Sigmoid colon (tissue), 7 donors: ENCODE data around the gene AQP1. TPM values are rescaled to one million over a fixed set of nuclear protein-coding genes. Genes with fewer than 3 reads are reported as not detected.

Experiments
- DNase-seq: peaks from one replicate; pipeline ENCODE4 v3.0.0-alpha.2; 2019
- H3K27ac ChIP-seq, 4 donors: fragments of 200-600 bp; sonication (generic); one replicate each; pipeline ENCODE4 v1.5.1; 2016 to 2019; ENCODE audit warnings: mild to moderate bottlenecking in 1 of 4
- H3K27me3 ChIP-seq, 3 donors: fragments of 200-600 bp; sonication (generic); one replicate each; pipeline ENCODE4 v1.5.1; 2019; ENCODE audit warnings: mild to moderate bottlenecking in 1 of 3
- H3K36me3 ChIP-seq, 4 donors: fragments of 200-600 bp; sonication (generic); one replicate each; pipeline ENCODE4 v1.5.1; 2016 to 2019
- H3K4me1 ChIP-seq, 4 donors: fragments of 200-600 bp; sonication (generic); one replicate each; pipeline ENCODE4 v1.5.1; 2017 to 2019
- H3K4me3 ChIP-seq, 4 donors: fragments of 200-600 bp; sonication (generic); one replicate each; pipeline ENCODE4 v1.5.1; 2017 to 2019; ENCODE audit warnings: mild to moderate bottlenecking in 2 of 4, moderate library complexity in 1 of 4
- H3K9me3 ChIP-seq, 4 donors: fragments of 200-600 bp in 3 of 4; sonication (generic) in 3 of 4; one replicate each; pipeline versions ENCODE4 v1.5.1 to v1.6.1; 2013 to 2019
- EP300 ChIP-seq, 4 donors: sonication (generic); formaldehyde crosslinking; IDR thresholded peaks; one replicate each; pipeline ENCODE4 v1.6.1; 2017; ENCODE audit warnings: antibody characterized with exemption in 4 of 4
- POLR2A ChIP-seq, 2 donors: fragments of 450-650 bp; IDR thresholded peaks; one replicate each; pipeline ENCODE4 v1.6.1; 2016; ENCODE audit warnings: antibody characterized with exemption in 2 of 2, mild to moderate bottlenecking in 2 of 2, moderate library complexity in 2 of 2
- POLR2AphosphoS5 ChIP-seq, 4 donors: sonication (generic); formaldehyde crosslinking; IDR thresholded peaks; one replicate each; pipeline ENCODE4 v1.6.1; 2017; ENCODE audit warnings: antibody characterized with exemption in 4 of 4
- WGBS, 2 donors: extraction: QIAGEN DNeasy Blood & Tissue Kit; methylation state at CpG; one replicate each; pipeline ENCODE4 v1.1.7; 2013; 5-methylcytosine and 5-hydroxymethylcytosine counted together
- intact Hi-C: fragments of 100-400 bp; cut with DNase I; formaldehyde crosslinking; loops from one replicate; pipeline ENCODE4 v1.15.1; 2023
- polyA plus RNA-seq, 3 donors: library from polyadenylated mRNA; stranded (reverse); fragments of 200-250 nt; gene quantifications; one replicate each; pipeline ENCODE4 v1.2.3, GENCODE V29; 2013
- total RNA-seq, 4 donors: library from RNA; depleted of rRNA; stranded (reverse); fragments of >200 nt; gene quantifications; one replicate each; pipeline ENCODE4 v1.1.0, GENCODE V29; 2016
- TF ChIP-seq, protein P1 (sequence below), 4 experiments: fragments of 450-650 bp in 3 of 4; fragments of 200-600 bp in 1 of 4; IDR thresholded peaks; one replicate each; pipeline ENCODE4 v1.5.1; 2016 to 2019; ENCODE audit warnings: antibody characterized with exemption in 4 of 4, mild to moderate bottlenecking in 3 of 4, moderate library complexity in 2 of 4
- donor health status: healthy with polysubstance abuse.
- donor health status: Bipolar disorder and iron deficiency.
- donor health status: healthy.

AQP1 gene
- total and polyA plus RNA-seq, 7 donors: 3.7 to 191 (median 66.0) TPM

DNA sequence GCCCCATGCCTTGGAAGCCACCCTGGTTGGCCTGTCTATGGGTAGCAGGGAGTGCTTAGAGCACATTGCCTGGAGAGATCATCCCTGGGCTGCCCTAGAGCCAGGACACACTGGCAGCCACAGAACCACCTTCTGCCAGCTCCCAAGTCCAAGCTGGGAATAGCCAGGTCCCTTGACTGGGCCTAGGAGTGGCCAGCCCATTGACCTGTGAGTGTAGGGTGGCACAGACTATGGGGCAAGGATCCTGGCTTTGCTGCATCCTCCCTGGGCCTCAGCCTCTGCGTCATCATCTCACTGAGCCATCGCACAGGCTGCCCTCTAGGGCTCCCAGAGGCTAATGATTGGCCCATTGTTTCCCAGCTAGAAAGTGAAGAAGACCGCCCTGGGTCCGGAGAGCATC is 7.0 kb downstream of the AQP1 start:
- H3K9me3 ChIP-seq: no peaks in the 10 kb centered on the region
- peak overlapping the region; percentile 4 to 90 (median 74) for H3K27ac ChIP-seq
- peak; percentile 54 for DNase-seq
- H3K36me3 ChIP-seq: peaks cover 5 to 17% (median 14%) of the 10 kb centered on the region in 4 donors
- no peak overlapping the region for H3K4me3 ChIP-seq
- no peaks in the 10 kb centered on the region for H3K27me3 ChIP-seq
- WGBS, 2 donors: 91 to 93% methylated on average over 4 of the region's 4 CpGs
- H3K4me1 ChIP-seq: peaks cover 0 to 70% (median 60%) of the 10 kb centered on the region in 4 donors
- intact Hi-C loops: no loop called here
- TF ChIP-seq, protein P1, sequence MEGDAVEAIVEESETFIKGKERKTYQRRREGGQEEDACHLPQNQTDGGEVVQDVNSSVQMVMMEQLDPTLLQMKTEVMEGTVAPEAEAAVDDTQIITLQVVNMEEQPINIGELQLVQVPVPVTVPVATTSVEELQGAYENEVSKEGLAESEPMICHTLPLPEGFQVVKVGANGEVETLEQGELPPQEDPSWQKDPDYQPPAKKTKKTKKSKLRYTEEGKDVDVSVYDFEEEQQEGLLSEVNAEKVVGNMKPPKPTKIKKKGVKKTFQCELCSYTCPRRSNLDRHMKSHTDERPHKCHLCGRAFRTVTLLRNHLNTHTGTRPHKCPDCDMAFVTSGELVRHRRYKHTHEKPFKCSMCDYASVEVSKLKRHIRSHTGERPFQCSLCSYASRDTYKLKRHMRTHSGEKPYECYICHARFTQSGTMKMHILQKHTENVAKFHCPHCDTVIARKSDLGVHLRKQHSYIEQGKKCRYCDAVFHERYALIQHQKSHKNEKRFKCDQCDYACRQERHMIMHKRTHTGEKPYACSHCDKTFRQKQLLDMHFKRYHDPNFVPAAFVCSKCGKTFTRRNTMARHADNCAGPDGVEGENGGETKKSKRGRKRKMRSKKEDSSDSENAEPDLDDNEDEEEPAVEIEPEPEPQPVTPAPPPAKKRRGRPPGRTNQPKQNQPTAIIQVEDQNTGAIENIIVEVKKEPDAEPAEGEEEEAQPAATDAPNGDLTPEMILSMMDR (IDR thresholded peaks at IDR 0.05): no peak
- TF ChIP-seq POLR2AphosphoS5 (IDR thresholded peaks at IDR 0.05): no peak
- no peak for TF ChIP-seq EP300 (IDR thresholded peaks at IDR 0.05)
- no peak for TF ChIP-seq POLR2A (IDR thresholded peaks at IDR 0.05)

DNA sequence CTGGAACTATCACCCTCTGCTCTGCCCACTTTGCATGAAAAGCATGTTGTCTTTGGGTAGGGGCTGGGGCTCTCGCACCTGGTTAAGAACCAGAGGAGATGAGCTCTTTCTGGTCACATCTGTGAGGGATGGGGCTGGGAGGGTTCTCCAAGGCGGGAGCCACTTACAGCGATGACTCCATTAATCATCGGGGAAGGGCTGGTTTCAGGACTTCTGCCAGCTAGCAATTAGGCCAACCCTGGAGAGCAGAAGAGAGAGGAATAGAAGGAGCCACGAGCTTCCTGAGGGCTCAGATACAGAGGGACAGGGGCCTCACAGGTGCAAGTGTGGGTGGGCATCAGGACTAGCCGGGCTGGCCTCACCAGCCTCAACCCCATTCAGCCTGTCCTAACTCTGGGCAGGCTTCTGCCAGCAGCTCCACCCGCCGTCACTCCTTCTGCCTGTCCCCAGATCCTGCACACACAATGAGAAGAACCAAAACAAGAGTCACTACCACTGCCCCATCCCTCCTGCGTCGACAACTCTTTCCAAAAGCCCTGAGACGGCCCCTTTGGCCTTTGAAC is 8.4 kb downstream of the AQP1 start:
- WGBS, 2 donors: 47 to 70% methylated on average over 11 of the region's 11 CpGs
- H3K27me3 ChIP-seq: no peaks in the 10 kb centered on the region
- intact Hi-C loops: no loop called here
- no peaks in the 10 kb centered on the region for H3K9me3 ChIP-seq
- H3K36me3 ChIP-seq: peaks cover 12 to 32% (median 23%) of the 10 kb centered on the region in 4 donors
- H3K27ac ChIP-seq: peak overlapping the region; percentile 60 to 90 (median 74)
- TF ChIP-seq POLR2AphosphoS5 (IDR thresholded peaks at IDR 0.05) (no peak), EP300 (IDR thresholded peaks at IDR 0.05) (no peak), POLR2A (IDR thresholded peaks at IDR 0.05) (no peak)
- TF ChIP-seq, protein P1 (IDR thresholded peaks at IDR 0.05): no peak
- DNase-seq: peak; percentile 62
- peaks cover 0 to 56% (median 46%) of the 10 kb centered on the region in 4 donors for H3K4me1 ChIP-seq
- H3K4me3 ChIP-seq: no peak overlapping the region

DNA sequence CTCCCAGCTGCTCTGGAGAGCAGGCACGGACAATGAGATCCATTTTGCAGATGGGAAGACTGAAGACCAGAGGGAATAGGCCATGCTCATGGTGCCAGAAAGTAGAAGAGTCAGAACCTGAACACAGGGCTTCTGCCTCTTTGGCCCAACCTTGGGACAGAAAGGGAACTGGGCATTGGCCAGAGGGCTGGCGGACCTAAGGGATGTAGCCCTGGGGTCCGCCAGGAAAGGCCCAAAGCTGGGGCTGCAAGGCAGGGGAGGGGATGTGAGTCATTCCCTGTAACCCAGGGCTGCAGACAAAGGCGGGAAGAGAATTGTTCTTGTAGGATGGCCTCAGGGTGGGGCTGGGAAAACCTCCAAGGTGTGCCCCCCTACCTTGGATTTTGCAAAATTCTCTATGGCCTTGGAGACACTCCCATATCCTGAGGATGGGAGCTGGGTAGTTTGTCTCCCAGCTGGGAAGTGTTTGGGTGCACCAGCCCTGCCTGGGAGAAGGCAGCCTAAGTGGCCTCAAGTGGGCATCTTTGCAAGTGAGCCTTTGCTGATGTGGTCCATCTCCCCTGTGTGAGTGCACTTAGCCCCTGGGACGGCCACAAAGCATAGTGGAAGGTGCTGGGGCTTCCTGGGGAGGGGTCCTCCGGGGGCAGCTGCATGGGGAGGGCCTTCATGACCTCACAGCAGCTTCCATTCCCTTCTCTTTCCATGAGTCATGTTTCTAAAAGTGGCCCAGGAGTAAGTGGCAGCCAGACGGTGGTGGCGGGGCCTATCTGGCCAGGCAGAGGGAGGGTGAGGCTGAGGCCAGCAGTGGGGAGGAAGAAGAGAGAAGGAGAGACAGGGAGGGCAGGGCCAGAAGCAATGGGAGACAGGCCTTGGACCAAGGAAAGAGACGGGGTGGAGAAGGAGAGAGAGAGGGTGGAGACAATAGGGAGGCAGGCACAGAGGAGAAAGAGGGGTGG is 9.2 kb downstream of the AQP1 start:
- TF ChIP-seq EP300 (IDR thresholded peaks at IDR 0.05) (no peak), POLR2A (IDR thresholded peaks at IDR 0.05) (no peak), POLR2AphosphoS5 (IDR thresholded peaks at IDR 0.05) (peak in 1 of 4 donors; percentile 22)
- TF ChIP-seq, protein P1 (IDR thresholded peaks at IDR 0.05): no peak
- peaks cover 12 to 39% (median 30%) of the 10 kb centered on the region in 4 donors for H3K36me3 ChIP-seq
- 60 to 67% methylated on average over 9 of the region's 9 CpGs for WGBS, 2 donors
- DNase-seq: peak; percentile 71
- H3K4me3 ChIP-seq: no peak overlapping the region
- peak overlapping the region; percentile 60 to 90 (median 74) for H3K27ac ChIP-seq
- H3K4me1 ChIP-seq: peaks cover 0 to 49% (median 38%) of the 10 kb centered on the region in 4 donors
- intact Hi-C loops: no loop called here
- H3K27me3 ChIP-seq: no peaks in the 10 kb centered on the region
- H3K9me3 ChIP-seq: no peaks in the 10 kb centered on the region

DNA sequence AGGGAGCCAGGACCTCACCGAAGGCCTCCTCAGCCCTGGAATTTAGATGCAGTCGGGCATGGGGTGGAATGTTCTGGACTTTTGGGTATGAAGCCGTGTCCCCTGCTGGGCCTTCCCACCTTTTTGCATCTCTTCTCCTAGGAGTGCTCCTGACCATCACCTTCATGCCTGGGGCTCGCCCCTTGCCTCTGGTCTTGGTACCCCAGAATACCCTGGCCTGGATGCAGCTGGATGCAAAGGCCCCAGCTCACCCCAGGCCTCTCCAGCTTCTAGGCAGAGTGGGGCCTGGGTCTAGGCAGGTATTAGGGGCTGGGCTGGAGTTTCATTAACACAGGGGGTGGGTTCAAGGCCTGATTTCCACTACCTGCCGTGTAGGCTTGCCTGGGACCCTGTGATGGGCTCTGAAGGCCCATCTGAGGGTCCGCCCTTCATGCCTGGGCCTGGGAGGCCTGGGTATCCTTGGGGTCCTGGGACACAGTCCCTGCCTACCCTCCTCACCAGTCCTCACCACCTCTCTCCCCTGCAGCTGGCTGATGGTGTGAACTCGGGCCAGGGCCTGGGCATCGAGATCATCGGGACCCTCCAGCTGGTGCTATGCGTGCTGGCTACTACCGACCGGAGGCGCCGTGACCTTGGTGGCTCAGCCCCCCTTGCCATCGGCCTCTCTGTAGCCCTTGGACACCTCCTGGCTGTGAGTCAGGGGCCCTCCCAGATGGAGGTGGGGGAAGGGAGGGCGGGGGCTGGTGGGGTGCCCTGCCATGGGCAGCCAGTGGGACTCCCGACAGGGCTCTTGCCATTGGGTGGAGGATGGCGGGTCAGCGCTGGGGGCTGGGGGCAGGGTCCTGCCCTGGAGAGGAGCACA is 10.1 kb downstream of the AQP1 start:
- no peaks in the 10 kb centered on the region for H3K27me3 ChIP-seq
- DNase-seq: peak; percentile 61
- H3K27ac ChIP-seq: peak overlapping the region; percentile 60 to 90 (median 74)
- no peak for TF ChIP-seq POLR2AphosphoS5 (IDR thresholded peaks at IDR 0.05)
- TF ChIP-seq, protein P1 (IDR thresholded peaks at IDR 0.05): no peak
- TF ChIP-seq POLR2A (IDR thresholded peaks at IDR 0.05): no peak
- 92 to 93% methylated on average over 19 of the region's 19 CpGs for WGBS, 2 donors
- no peaks in the 10 kb centered on the region for H3K9me3 ChIP-seq
- intact Hi-C loops: no loop called here
- peaks cover 0 to 40% (median 32%) of the 10 kb centered on the region in 4 donors for H3K4me1 ChIP-seq
- H3K36me3 ChIP-seq: peaks cover 12 to 43% (median 30%) of the 10 kb centered on the region in 4 donors
- no peak overlapping the region for H3K4me3 ChIP-seq
